WTC11 (cell line): ENCODE results near the gene WNK2.

Source experiments
- CTCF ChIP-seq: fragments of 200-600 bp; IDR thresholded peaks from 2 replicates; pipeline ENCODE4 v1.8.0; 2022; ENCODE audit warnings: antibody characterized with exemption
- MAX ChIP-seq: sonication (generic); formaldehyde crosslinking; IDR thresholded peaks from 2 replicates; pipeline ENCODE4 v1.8.0; 2022; ENCODE audit warnings: mild to moderate bottlenecking, missing genetic modification reagents
- TEAD4 ChIP-seq: sonication (generic); formaldehyde crosslinking; IDR thresholded peaks from 2 replicates; pipeline ENCODE4 v1.8.0; 2022; ENCODE audit warnings: mild to moderate bottlenecking, missing genetic modification reagents

- no peak for TF ChIP-seq CTCF
- TF ChIP-seq MAX, result no peak
- no peak for TF ChIP-seq TEAD4 (CRISPR knock-in tag)
These were observed 159.7 kb downstream of the WNK2 start for GRCh38 chr9:93343663-93344062.
